COLO668 (cell line): ENCODE data around the gene ADGRD1.

Experiments used
- DNase-seq: peaks from one replicate; lab custom pipeline; 2025; ENCODE audit not compliant: unreplicated experiment; lab: John Stamatoyannopoulos, UW

ADGRD1 gene

GRCh38 chr12:131020326-131021153, 66.8 kb downstream of the ADGRD1 start:
- DNase-seq: no peak

GRCh38 chr12:131021154-131021541, 67.4 kb downstream of the ADGRD1 start:
- DNase-seq: no peak

GRCh38 chr12:131024026-131024425, 70.3 kb downstream of the ADGRD1 start:
- DNase-seq: no peak

GRCh38 chr12:131024721-131025120, 71.0 kb downstream of the ADGRD1 start:
- no peak for DNase-seq

- no peak for DNase-seq
Measured at GRCh38 chr12:131025234-131025633, 71.5 kb downstream of the ADGRD1 start.

- DNase-seq: no peak
Measured at GRCh38 chr12:131025939-131026702, 72.4 kb downstream of the ADGRD1 start.

GRCh38 chr12:131026754-131027153, 73.0 kb downstream of the ADGRD1 start:
- DNase-seq: no peak

- DNase-seq: no peak
Measured at GRCh38 chr12:131027264-131027663, 73.6 kb downstream of the ADGRD1 start.

GRCh38 chr12:131027876-131028586, 74.3 kb downstream of the ADGRD1 start:
- DNase-seq: peak; percentile 3

- peak; percentile 54 for DNase-seq
Measured at GRCh38 chr12:131028587-131029338, 75.1 kb downstream of the ADGRD1 start.

GRCh38 chr12:131030472-131031328, 77.0 kb downstream of the ADGRD1 start:
- no peak for DNase-seq

GRCh38 chr12:131032082-131032750, 78.5 kb downstream of the ADGRD1 start:
- no peak for DNase-seq

- no peak for DNase-seq
Measured at GRCh38 chr12:131033486-131033885, 79.8 kb downstream of the ADGRD1 start.

- no peak for DNase-seq
Measured at GRCh38 chr12:131033886-131034482, 80.3 kb downstream of the ADGRD1 start.

GRCh38 chr12:131034631-131035244, 81.0 kb downstream of the ADGRD1 start:
- DNase-seq: no peak

GRCh38 chr12:131035245-131035681, 81.6 kb downstream of the ADGRD1 start:
- DNase-seq: no peak

GRCh38 chr12:131038159-131038558, 84.5 kb downstream of the ADGRD1 start:
- no peak for DNase-seq
